Choroid plexus epithelial cell (primary cell): ENCODE data around the gene FZR1.

Experiments
- DNase-seq: peaks from one replicate; pipeline ENCODE4 v3.0.0-alpha.2; 2010; ENCODE audit warnings: low read depth
- H3K4me3 ChIP-seq: 2 replicates; pipeline ENCODE4 v1.5.1; 2011; ENCODE audit warnings: low read depth, mild to moderate bottlenecking, control low read depth, low read length, moderate library complexity
- TF ChIP-seq, protein P1 (sequence below): conservative IDR thresholded peaks from 2 replicates; pipeline ENCODE4 v1.5.1; 2011; ENCODE audit warnings: low read depth, mild to moderate bottlenecking, control low read depth, inconsistent platforms, low read length, moderate library complexity

FZR1 gene

GRCh38 chr19:3537101-3537437 lies 31.0 kb downstream of the FZR1 start:
- DNase-seq = no peak
- TF ChIP-seq, protein P1, sequence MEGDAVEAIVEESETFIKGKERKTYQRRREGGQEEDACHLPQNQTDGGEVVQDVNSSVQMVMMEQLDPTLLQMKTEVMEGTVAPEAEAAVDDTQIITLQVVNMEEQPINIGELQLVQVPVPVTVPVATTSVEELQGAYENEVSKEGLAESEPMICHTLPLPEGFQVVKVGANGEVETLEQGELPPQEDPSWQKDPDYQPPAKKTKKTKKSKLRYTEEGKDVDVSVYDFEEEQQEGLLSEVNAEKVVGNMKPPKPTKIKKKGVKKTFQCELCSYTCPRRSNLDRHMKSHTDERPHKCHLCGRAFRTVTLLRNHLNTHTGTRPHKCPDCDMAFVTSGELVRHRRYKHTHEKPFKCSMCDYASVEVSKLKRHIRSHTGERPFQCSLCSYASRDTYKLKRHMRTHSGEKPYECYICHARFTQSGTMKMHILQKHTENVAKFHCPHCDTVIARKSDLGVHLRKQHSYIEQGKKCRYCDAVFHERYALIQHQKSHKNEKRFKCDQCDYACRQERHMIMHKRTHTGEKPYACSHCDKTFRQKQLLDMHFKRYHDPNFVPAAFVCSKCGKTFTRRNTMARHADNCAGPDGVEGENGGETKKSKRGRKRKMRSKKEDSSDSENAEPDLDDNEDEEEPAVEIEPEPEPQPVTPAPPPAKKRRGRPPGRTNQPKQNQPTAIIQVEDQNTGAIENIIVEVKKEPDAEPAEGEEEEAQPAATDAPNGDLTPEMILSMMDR = no peak
- no peak overlapping the region for H3K4me3 ChIP-seq

GRCh38 chr19:3537438-3538240 lies 31.5 kb downstream of the FZR1 start:
- TF ChIP-seq, protein P1 = no peak
- H3K4me3 ChIP-seq = no peak overlapping the region
- no peak for DNase-seq

DNA sequence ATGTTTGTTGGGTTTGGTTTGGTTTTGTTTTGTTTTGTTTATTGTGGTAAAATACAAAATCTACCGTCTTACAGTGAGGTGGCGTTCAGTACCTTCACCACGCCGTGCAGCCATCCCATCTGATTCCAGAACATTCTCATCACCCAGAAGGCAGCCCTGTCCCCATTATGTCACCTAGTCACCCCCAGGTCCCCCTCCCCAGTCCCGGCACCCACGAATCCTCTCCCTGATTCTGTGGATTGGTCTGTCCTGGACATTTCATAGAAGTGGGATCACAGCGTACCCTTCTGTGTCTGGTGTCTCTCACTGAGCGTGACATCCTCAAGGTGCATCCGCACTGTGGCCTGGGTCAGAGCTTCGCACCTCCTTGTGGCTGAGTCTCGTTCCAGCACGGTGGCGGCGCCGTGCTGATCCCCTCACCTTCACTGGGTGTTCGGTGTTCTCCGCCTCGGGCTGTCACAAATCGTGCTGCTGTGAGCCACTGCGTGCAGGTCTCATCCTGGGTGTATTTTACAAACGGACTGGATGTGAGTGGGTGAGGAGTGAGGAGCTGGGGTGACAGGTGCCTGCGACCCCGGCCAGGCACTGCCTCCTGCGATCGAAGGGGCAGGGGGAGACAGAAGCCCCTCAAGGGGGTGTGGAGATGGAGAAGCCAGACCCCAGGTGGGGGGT lies 32.3 kb downstream of the FZR1 start:
- DNase-seq = no peak
- no peak overlapping the region for H3K4me3 ChIP-seq
- TF ChIP-seq, protein P1 = no peak

DNA sequence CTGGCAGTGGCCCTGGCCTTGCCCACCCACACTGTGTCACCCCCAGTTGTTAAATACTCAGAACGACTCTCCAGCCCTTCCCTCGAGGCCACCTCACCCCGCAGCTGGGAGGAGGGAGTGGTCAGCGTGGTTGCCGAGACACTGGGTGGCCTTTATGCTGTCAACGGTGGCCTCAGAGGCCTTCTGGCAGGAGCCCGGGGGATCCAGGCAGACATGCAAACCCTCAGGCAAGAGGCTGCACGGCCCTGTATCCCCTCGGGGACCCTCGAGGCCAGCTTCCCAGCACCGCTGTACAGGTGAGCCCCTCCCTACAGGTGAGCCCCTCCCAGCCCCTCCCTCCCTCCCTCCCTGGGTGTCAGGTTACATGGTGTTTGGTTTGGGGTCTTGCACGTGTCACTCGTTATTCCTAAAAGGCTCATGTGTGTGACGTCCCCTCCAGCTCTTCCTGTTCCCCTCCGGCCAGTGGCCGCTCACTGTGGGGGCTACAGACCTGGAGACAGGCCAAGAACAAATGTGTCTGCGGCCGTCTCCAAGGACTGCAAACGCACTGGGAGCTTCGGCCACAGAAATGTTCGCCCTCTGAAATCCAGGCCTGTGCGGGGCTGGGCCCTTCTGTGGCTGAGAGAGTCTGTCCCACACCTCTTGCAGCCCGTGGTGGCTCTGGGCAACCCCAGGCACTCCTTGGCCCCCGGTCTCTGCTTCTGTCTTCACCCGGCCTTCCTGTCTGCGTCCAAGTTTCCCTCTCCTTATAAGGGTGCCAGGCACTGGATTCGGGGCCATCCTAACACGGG lies 33.0 kb downstream of the FZR1 start, which contains the start of gene TEKTIP1:
Gene TEKTIP1 (plus strand): TSS at position 210 of the 791 bp plus-strand sequence. CDS start 4 bp downstream, at position 214.
- no peak within 1 kb of the TSS for H3K4me3 ChIP-seq
- TF ChIP-seq, protein P1 = no peak
- DNase-seq = peak; percentile 32

- H3K4me3 ChIP-seq = no peak overlapping the region
- DNase-seq = no peak
- TF ChIP-seq, protein P1 = no peak
These were observed 33.6 kb downstream of the FZR1 start for GRCh38 chr19:3539756-3540118.

- TF ChIP-seq, protein P1 = no peak
- DNase-seq = no peak
- no peak overlapping the region for H3K4me3 ChIP-seq
These were observed 37.3 kb downstream of the FZR1 start for GRCh38 chr19:3543150-3544057.
